Adipose tissue (tissue), 3 donors: ENCODE results near the gene DYNLT1. TPM values are rescaled to one million over a fixed set of nuclear protein-coding genes. Genes with fewer than 3 reads are reported as not detected.
A peak's percentile ranks its signal among the peaks of the same experiment; 100 is the strongest.
"Not testable (repeated sequence)": the region's sequence is repeated elsewhere in the genome, so short reads cannot be mapped to it uniquely, and the experiment has no call there.

ENCODE experiments used
- H3K27ac ChIP-seq: one replicate; pipeline ENCODE4 v1.5.1; 2013; ENCODE audit warnings: low read depth, low read length
- WGBS, 3 donors: extraction: QIAGEN DNeasy Blood & Tissue Kit; methylation state at CpG; one replicate each; pipeline ENCODE4 v1.1.7; 2013; 5-methylcytosine and 5-hydroxymethylcytosine counted together
- polyA plus RNA-seq, 3 donors: library from polyadenylated mRNA; stranded (reverse); fragments of 200-250 nt; gene quantifications; one replicate each; pipeline ENCODE4 v1.2.3, GENCODE V29; 2013
- donor health status: healthy with polysubstance abuse.
- donor health status: Bipolar disorder and iron deficiency.
- donor health status: healthy.

Gene DYNLT1
- polyA plus RNA-seq, 3 donors, result 66.3 to 155 (median 120) TPM

- 60 to 74% (median 72%) methylated on average over 14 of the region's 14 CpGs for WGBS, 3 donors
Observed at GRCh38 chr6:158666628-158667359, 22.3 kb upstream of the DYNLT1 start.

GRCh38 chr6:158665332-158665731 is 20.8 kb upstream of the DYNLT1 start:
- WGBS, 3 donors, result 96 to 97% (median 97%) methylated on average over 18 of the region's 18 CpGs
- no peak overlapping the region for H3K27ac ChIP-seq

More at GRCh38 chr6:158666628-158667359, 22.3 kb upstream of the DYNLT1 start:
- no peak overlapping the region for H3K27ac ChIP-seq

GRCh38 chr6:158663625-158664165 is 19.2 kb upstream of the DYNLT1 start:
- WGBS, 3 donors, result 35 to 50% (median 46%) methylated on average over 11 of the region's 11 CpGs
- H3K27ac ChIP-seq, result no peak overlapping the region

GRCh38 chr6:158662954-158663624 is 18.5 kb upstream of the DYNLT1 start:
- H3K27ac ChIP-seq, result no peak overlapping the region
- 38 to 70% (median 45%) methylated on average over 27 of the region's 27 CpGs for WGBS, 3 donors

- 58 to 85% (median 63%) methylated on average over 3 of the region's 3 CpGs for WGBS, 3 donors
- no peak overlapping the region for H3K27ac ChIP-seq
Observed at GRCh38 chr6:158662607-158662953, 18.0 kb upstream of the DYNLT1 start.

GRCh38 chr6:158661156-158661685 is 16.7 kb upstream of the DYNLT1 start:
- no peak overlapping the region for H3K27ac ChIP-seq
- WGBS, 3 donors, result 91 to 100% (median 93%) methylated on average over 3 of the region's 3 CpGs

GRCh38 chr6:158660333-158660754 is 15.8 kb upstream of the DYNLT1 start:
- WGBS, 3 donors, result 26 to 46% (median 34%) methylated on average over 10 of the region's 10 CpGs
- H3K27ac ChIP-seq, result no peak overlapping the region

- WGBS, 3 donors, result 74 to 85% (median 79%) methylated on average over 9 of the region's 9 CpGs
Observed at GRCh38 chr6:158656986-158657385, 12.4 kb upstream of the DYNLT1 start.

GRCh38 chr6:158655569-158656450 is 11.3 kb upstream of the DYNLT1 start:
- no peak overlapping the region for H3K27ac ChIP-seq
- WGBS, 3 donors, result 82 to 86% (median 84%) methylated on average over 22 of the region's 22 CpGs

More at GRCh38 chr6:158656986-158657385, 12.4 kb upstream of the DYNLT1 start:
- not testable (repeated sequence) for H3K27ac ChIP-seq

GRCh38 chr6:158654960-158655489 is 10.5 kb upstream of the DYNLT1 start:
- peak overlapping the region; percentile 12 for H3K27ac ChIP-seq
- 46 to 62% (median 49%) methylated on average over 10 of the region's 10 CpGs for WGBS, 3 donors

GRCh38 chr6:158654498-158654897 is 10.0 kb upstream of the DYNLT1 start:
- WGBS, 3 donors, result 41 to 69% (median 41%) methylated on average over 6 of the region's 6 CpGs

GRCh38 chr6:158653577-158654354 is 9.2 kb upstream of the DYNLT1 start:
- WGBS, 3 donors, result 49 to 57% (median 57%) methylated on average over 15 of the region's 15 CpGs
- no peak overlapping the region for H3K27ac ChIP-seq

More at GRCh38 chr6:158654498-158654897, 10.0 kb upstream of the DYNLT1 start:
- H3K27ac ChIP-seq, result peak overlapping the region; percentile 12

- WGBS, 3 donors, result 84 to 96% (median 89%) methylated on average over 17 of the region's 17 CpGs
- H3K27ac ChIP-seq, result not testable (repeated sequence)
Observed at GRCh38 chr6:158651981-158652737, 7.6 kb upstream of the DYNLT1 start.

GRCh38 chr6:158649289-158650143 is 5.0 kb upstream of the DYNLT1 start, which contains the start of gene SYTL3:
Gene SYTL3, plus strand, starts transcription at chr6:158650054. Its CDS starts 13,215 bp downstream, at chr6:158663269.
- 46 to 67% (median 53%) methylated on average over 15 of the region's 15 CpGs for WGBS, 3 donors
- H3K27ac ChIP-seq, result no peak within 1 kb of the TSS

GRCh38 chr6:158648682-158649131 is 4.2 kb upstream of the DYNLT1 start:
- no peak overlapping the region for H3K27ac ChIP-seq
- WGBS, 3 donors, result 71 to 87% (median 84%) methylated on average over 5 of the region's 5 CpGs

- no peak overlapping the region for H3K27ac ChIP-seq
- WGBS, 3 donors, result 68 to 72% (median 70%) methylated on average over 4 of the region's 4 CpGs
Observed at GRCh38 chr6:158647501-158647900, 3.0 kb upstream of the DYNLT1 start.
